Loucy (cell line): ENCODE measurements around the gene LRBA.

ENCODE experiments used
- CTCF ChIP-seq: fragments of 200-600 bp; sonication (generic); conservative IDR thresholded peaks from 2 replicates; pipeline ENCODE4 v1.5.1; 2014; ENCODE audit warnings: mild to moderate bottlenecking, antibody characterized with exemption, low read length
- EZH2phosphoT487 ChIP-seq: fragments of 200-600 bp; IDR thresholded peaks from 2 replicates; pipeline ENCODE4 v1.6.1; 2018; ENCODE audit warnings: antibody characterized with exemption, mild to moderate bottlenecking, moderate library complexity, borderline replicate concordance

GRCh38 chr4:150849016-150849415, 166.1 kb downstream of the LRBA start:
- no peak for TF ChIP-seq CTCF
- TF ChIP-seq EZH2phosphoT487 = no peak
